DOHH2 (cell line): ENCODE data around the gene PACRG.

Experiments used
- H3F3A ChIP-seq: fragments of 200-600 bp; sonication (generic), shearing (Covaris generic); 2 replicates; pipeline ENCODE4 v1.6.0; 2016; ENCODE audit warnings: antibody characterized with exemption, mild to moderate bottlenecking; ENCODE audit not compliant: control insufficient read depth, insufficient read depth
- H3K27ac ChIP-seq: fragments of 200-600 bp; sonication (generic); 2 replicates; pipeline ENCODE4 v1.5.1; 2014; ENCODE audit warnings: low read depth, mild to moderate bottlenecking, low read length, moderate library complexity
- H3K27me3 ChIP-seq: fragments of 200-600 bp; sonication (generic); 2 replicates; pipeline ENCODE4 v1.6.1; 2014; ENCODE audit warnings: mild to moderate bottlenecking, low read length, mixed read lengths; ENCODE audit not compliant: control insufficient read depth
- H3K36me3 ChIP-seq: fragments of 200-600 bp; sonication (generic); 2 replicates; pipeline ENCODE4 v1.6.1; 2014; ENCODE audit warnings: mild to moderate bottlenecking, low read length, moderate library complexity, mixed read lengths; ENCODE audit not compliant: control insufficient read depth
- H3K4me1 ChIP-seq: fragments of 200-600 bp; sonication (generic); 2 replicates; pipeline ENCODE4 v1.6.1; 2014; ENCODE audit warnings: mild to moderate bottlenecking, low read length, mixed read lengths; ENCODE audit not compliant: control insufficient read depth
- H3K4me2 ChIP-seq: fragments of 200-600 bp; sonication (generic); 2 replicates; pipeline ENCODE4 v1.6.0; 2014; ENCODE audit warnings: mild to moderate bottlenecking, low read length, moderate library complexity
- H3K4me3 ChIP-seq: fragments of 200-600 bp; sonication (generic); 2 replicates; pipeline ENCODE4 v1.5.1; 2014; ENCODE audit warnings: mild to moderate bottlenecking, low read length, mixed read lengths
- H3K79me2 ChIP-seq: fragments of 200-600 bp; sonication (generic); 2 replicates; pipeline ENCODE4 v1.6.1; 2014; ENCODE audit warnings: mild to moderate bottlenecking, low read length, mixed read lengths; ENCODE audit not compliant: control insufficient read depth
- H3K9me2 ChIP-seq: fragments of 200-600 bp; sonication (generic); replicated peaks from 2 replicates; pipeline ENCODE4 v1.6.1; 2014; ENCODE audit warnings: mild to moderate bottlenecking, low read length, mixed read lengths; ENCODE audit not compliant: control insufficient read depth
- H3K9me3 ChIP-seq: fragments of 200-600 bp; sonication (generic); 2 replicates; pipeline ENCODE4 v1.6.1; 2014; ENCODE audit warnings: antibody characterized with exemption, low read length, mixed read lengths; ENCODE audit not compliant: control insufficient read depth, insufficient read depth
- H4K20me1 ChIP-seq: fragments of 200-600 bp; sonication (generic); 2 replicates; pipeline ENCODE4 v1.6.0; 2014; ENCODE audit warnings: low read depth, mild to moderate bottlenecking, antibody characterized with exemption, low read length, moderate library complexity; ENCODE audit not compliant: control insufficient read depth, insufficient read depth
- CTCF ChIP-seq: fragments of 200-600 bp; sonication (generic); IDR thresholded peaks from one replicate; pipeline ENCODE4 v1.5.1; 2014; ENCODE audit warnings: antibody characterized with exemption, mild to moderate bottlenecking, low read depth, low read length; ENCODE audit not compliant: poor library complexity, severe bottlenecking
- EZH2phosphoT487 ChIP-seq: fragments of 200-600 bp; sonication (generic); IDR thresholded peaks from 2 replicates; pipeline ENCODE4 v1.6.1; 2017; ENCODE audit warnings: borderline replicate concordance, mild to moderate bottlenecking, antibody characterized with exemption, low read length, moderate library complexity, mixed read lengths

Gene PACRG

GRCh38 chr6:163187606-163188005, 459.8 kb downstream of the PACRG start:
- no peaks in the 10 kb centered on the region for H3K27me3 ChIP-seq
- no peaks in the 10 kb centered on the region for H3K9me3 ChIP-seq
- no peaks in the 10 kb centered on the region for H3K4me1 ChIP-seq
- no peaks in the 10 kb centered on the region for H3K9me2 ChIP-seq
- no peaks in the 10 kb centered on the region for H3F3A ChIP-seq
- no peak overlapping the region for H3K4me3 ChIP-seq
- no peaks in the 10 kb centered on the region for H3K79me2 ChIP-seq
- TF ChIP-seq CTCF (no peak), EZH2phosphoT487 (no peak)
- H3K27ac ChIP-seq = no peak overlapping the region
- no peaks in the 10 kb centered on the region for H4K20me1 ChIP-seq
- no peaks in the 10 kb centered on the region for H3K36me3 ChIP-seq
- H3K4me2 ChIP-seq = no peak overlapping the region

GRCh38 chr6:163188746-163189145, 461.0 kb downstream of the PACRG start:
- Histone ChIP-seq H3K36me3 (no peaks in the 10 kb centered on the region), H3F3A (no peaks in the 10 kb centered on the region), H3K27me3 (no peaks in the 10 kb centered on the region)

DNA sequence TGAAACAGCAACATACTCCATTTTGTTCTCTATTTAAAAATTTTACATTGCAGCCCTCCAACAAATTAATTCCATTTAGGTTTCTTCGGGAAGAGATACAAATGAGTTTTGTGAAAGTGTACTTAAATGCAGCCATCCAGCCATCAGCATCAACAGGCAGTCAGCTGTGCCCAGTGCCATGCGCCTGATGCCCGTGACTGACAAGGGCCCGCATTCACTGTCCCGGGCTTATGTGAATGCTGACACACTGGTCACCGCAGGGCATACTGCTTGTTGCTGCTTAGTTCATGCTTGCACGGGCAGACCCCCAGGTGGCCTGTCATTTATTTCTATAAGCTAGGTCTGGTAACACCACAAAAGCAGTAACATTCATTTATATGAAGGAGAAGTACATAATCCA, 461.8 kb downstream of the PACRG start:
- H3K79me2 ChIP-seq = no peaks in the 10 kb centered on the region
- TF ChIP-seq CTCF (no peak), EZH2phosphoT487 (no peak)
- H3K4me2 ChIP-seq = no peak overlapping the region
- no peaks in the 10 kb centered on the region for H3K27me3 ChIP-seq
- H3K27ac ChIP-seq = no peak overlapping the region
- H4K20me1 ChIP-seq = no peaks in the 10 kb centered on the region
- H3K9me2 ChIP-seq = no peaks in the 10 kb centered on the region
- no peaks in the 10 kb centered on the region for H3K4me1 ChIP-seq
- no peaks in the 10 kb centered on the region for H3F3A ChIP-seq
- no peak overlapping the region for H3K4me3 ChIP-seq
- H3K36me3 ChIP-seq = no peaks in the 10 kb centered on the region
- H3K9me3 ChIP-seq = no peaks in the 10 kb centered on the region

More at GRCh38 chr6:163188746-163189145, 461.0 kb downstream of the PACRG start:
- Histone ChIP-seq H3K27ac (no peak overlapping the region), H3K9me3 (no peaks in the 10 kb centered on the region), H3K9me2 (no peaks in the 10 kb centered on the region), H4K20me1 (no peaks in the 10 kb centered on the region), H3K4me2 (no peak overlapping the region), H3K4me3 (no peak overlapping the region), H3K79me2 (no peaks in the 10 kb centered on the region), H3K4me1 (no peaks in the 10 kb centered on the region)
- TF ChIP-seq EZH2phosphoT487 (no peak), CTCF (no peak)

DNA sequence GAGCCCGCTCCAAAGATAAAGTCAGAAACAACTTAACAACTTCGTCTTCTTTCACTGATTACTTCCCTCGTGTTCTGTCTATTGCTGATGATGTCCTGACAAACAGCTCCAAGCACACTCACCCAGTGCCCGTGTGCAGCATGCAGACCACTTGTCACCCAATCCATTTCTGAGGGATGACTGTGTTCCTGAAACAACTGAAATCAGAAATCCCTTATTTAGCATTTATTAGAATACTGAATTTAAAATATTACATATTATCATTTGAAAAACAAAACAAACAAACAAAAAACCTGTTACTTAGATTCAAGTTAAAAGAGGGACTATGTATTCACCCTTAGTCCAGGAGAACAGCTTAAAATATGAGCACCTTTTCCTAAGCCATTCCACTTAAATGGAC, 463.0 kb downstream of the PACRG start:
- Histone ChIP-seq H3K27ac (no peak overlapping the region), H3K4me3 (no peak overlapping the region), H3K36me3 (no peaks in the 10 kb centered on the region), H3F3A (no peaks in the 10 kb centered on the region), H3K4me2 (no peak overlapping the region), H4K20me1 (no peaks in the 10 kb centered on the region), H3K27me3 (no peaks in the 10 kb centered on the region), H3K9me2 (no peaks in the 10 kb centered on the region), H3K79me2 (no peaks in the 10 kb centered on the region), H3K4me1 (no peaks in the 10 kb centered on the region), H3K9me3 (no peaks in the 10 kb centered on the region)
- TF ChIP-seq EZH2phosphoT487 (no peak), CTCF (no peak)
